ENCODE results near the gene OLFML3.
"Not testable (repeated sequence)": the region's sequence is repeated elsewhere in the genome, so short reads cannot be mapped to it uniquely, and the experiment has no call there.

OLFML3 gene

GRCh38 chr1:113978863-113979702 lies at the start of gene OLFML3:
Gene OLFML3, plus strand, starts transcription at chr1:113979474. Its CDS starts 43 bp downstream, at chr1:113979517.
- DNase-seq, result peak; percentile 79 to 94

- peak; percentile 50 to 83 for DNase-seq
Measured at GRCh38 chr1:113929750-113930498, 49.4 kb upstream of the OLFML3 start.

- peak; percentile 14 to 47 for DNase-seq
Measured at GRCh38 chr1:113930499-113931161, 48.6 kb upstream of the OLFML3 start.

GRCh38 chr1:113931451-113931851 lies 47.8 kb upstream of the OLFML3 start:
- DNase-seq, result no peak

- DNase-seq, result no peak
Measured at GRCh38 chr1:113934006-113934405, 45.3 kb upstream of the OLFML3 start.

- DNase-seq, result no peak
Measured at GRCh38 chr1:113934511-113935055, 44.7 kb upstream of the OLFML3 start.

GRCh38 chr1:113935176-113935575 lies 44.1 kb upstream of the OLFML3 start:
- no peak for DNase-seq

GRCh38 chr1:113935970-113936369 lies 43.3 kb upstream of the OLFML3 start:
- DNase-seq, result no peak

GRCh38 chr1:113937146-113937545 lies 42.1 kb upstream of the OLFML3 start:
- no peak for DNase-seq

- DNase-seq, result no peak
Measured at GRCh38 chr1:113938192-113938591, 41.1 kb upstream of the OLFML3 start.

- DNase-seq, result no peak
Measured at GRCh38 chr1:113940365-113941244, 38.7 kb upstream of the OLFML3 start.

GRCh38 chr1:113941245-113941559 lies 38.1 kb upstream of the OLFML3 start:
- no peak for DNase-seq

GRCh38 chr1:113942527-113942926 lies 36.7 kb upstream of the OLFML3 start:
- no peak for DNase-seq

- DNase-seq, result no peak
Measured at GRCh38 chr1:113943028-113943811, 36.1 kb upstream of the OLFML3 start.

- DNase-seq, result no peak
Measured at GRCh38 chr1:113945329-113945728, 33.9 kb upstream of the OLFML3 start.

- DNase-seq, result no peak
Measured at GRCh38 chr1:113946112-113946511, 33.2 kb upstream of the OLFML3 start.

- no peak for DNase-seq
Measured at GRCh38 chr1:113946678-113947387, 32.4 kb upstream of the OLFML3 start.

- DNase-seq, result no peak
Measured at GRCh38 chr1:113947388-113948107, 31.7 kb upstream of the OLFML3 start.

- not testable (repeated sequence) for DNase-seq
Measured at GRCh38 chr1:113948151-113948550, 31.1 kb upstream of the OLFML3 start.

- no peak for DNase-seq
Measured at GRCh38 chr1:113949007-113949406, 30.3 kb upstream of the OLFML3 start.

Data from NCI-H526 (cell line).